Measurements from ENCODE around the gene SLCO2A1. TPM values are rescaled to one million over a fixed set of nuclear protein-coding genes. Genes with fewer than 3 reads are reported as not detected.

SLCO2A1 gene
- total RNA-seq, 2 donors from 2014 or later, result 26.3 to 34.8 TPM

- no peak for TF ChIP-seq CTCF (IDR thresholded peaks at IDR 0.05)
- no peak overlapping the region for H3K27ac ChIP-seq
- H3K9me3 ChIP-seq, result no peaks in the 10 kb centered on the region
- intact Hi-C loops (cut with DNase I), result no loop called here
- H3K4me1 ChIP-seq, result no peaks in the 10 kb centered on the region
- no peaks in the 10 kb centered on the region for H3K27me3 ChIP-seq
- DNase-seq, result no peak
- H3K9ac ChIP-seq (ENCODE audit: low read depth in 2 of 2, low read length in 2 of 2), result no peak overlapping the region
- no peak overlapping the region for H3K4me3 ChIP-seq
- no peaks in the 10 kb centered on the region for H3K36me3 ChIP-seq
These were observed 64.6 kb downstream of the SLCO2A1 start for GRCh38 chr3:133965013-133965570.

- intact Hi-C loops (cut with DNase I), result no loop called here
- peak; percentile 44 for TF ChIP-seq CTCF (IDR thresholded peaks at IDR 0.05)
- no peaks in the 10 kb centered on the region for H3K9me3 ChIP-seq
- H3K27ac ChIP-seq, result no peak overlapping the region
- no peak for DNase-seq
- H3K4me1 ChIP-seq, result no peaks in the 10 kb centered on the region
- no peak overlapping the region for H3K4me3 ChIP-seq
- no peaks in the 10 kb centered on the region for H3K27me3 ChIP-seq
- no peaks in the 10 kb centered on the region for H3K36me3 ChIP-seq
- H3K9ac ChIP-seq (ENCODE audit: low read depth in 2 of 2, low read length in 2 of 2), result no peak overlapping the region
These were observed 65.2 kb downstream of the SLCO2A1 start for GRCh38 chr3:133964547-133964946.

GRCh38 chr3:133963657-133964396, 65.9 kb downstream of the SLCO2A1 start:
- H3K36me3 ChIP-seq, result no peaks in the 10 kb centered on the region
- no peak overlapping the region for H3K9ac ChIP-seq (ENCODE audit: low read depth in 2 of 2, low read length in 2 of 2)
- H3K4me3 ChIP-seq, result no peak overlapping the region
- H3K27me3 ChIP-seq, result no peaks in the 10 kb centered on the region
- TF ChIP-seq CTCF (IDR thresholded peaks at IDR 0.05), result no peak
- intact Hi-C loops (cut with DNase I), result no loop called here
- H3K27ac ChIP-seq, result no peak overlapping the region
- H3K4me1 ChIP-seq, result no peaks in the 10 kb centered on the region
- no peaks in the 10 kb centered on the region for H3K9me3 ChIP-seq
- no peak for DNase-seq

- Histone ChIP-seq H3K4me1 (no peaks in the 10 kb centered on the region), H3K27ac (no peak overlapping the region), H3K4me3 (no peak overlapping the region), H3K27me3 (no peaks in the 10 kb centered on the region), H3K9ac (ENCODE audit: low read depth in 2 of 2, low read length in 2 of 2) (no peak overlapping the region), H3K9me3 (no peaks in the 10 kb centered on the region), H3K36me3 (no peaks in the 10 kb centered on the region)
- no peak for DNase-seq
- intact Hi-C loops (cut with DNase I), result no loop called here
- TF ChIP-seq CTCF (IDR thresholded peaks at IDR 0.05), result no peak
These were observed 66.9 kb downstream of the SLCO2A1 start for GRCh38 chr3:133962849-133963248.

- intact Hi-C loops (cut with DNase I), result no loop called here
- no peaks in the 10 kb centered on the region for H3K4me1 ChIP-seq
- no peak for TF ChIP-seq CTCF (IDR thresholded peaks at IDR 0.05)
- no peak overlapping the region for H3K4me3 ChIP-seq
- H3K9me3 ChIP-seq, result no peaks in the 10 kb centered on the region
- H3K27ac ChIP-seq, result no peak overlapping the region
- H3K36me3 ChIP-seq, result no peaks in the 10 kb centered on the region
- no peaks in the 10 kb centered on the region for H3K27me3 ChIP-seq
- no peak overlapping the region for H3K9ac ChIP-seq (ENCODE audit: low read depth in 2 of 2, low read length in 2 of 2)
- no peak for DNase-seq
These were observed 71.5 kb downstream of the SLCO2A1 start for GRCh38 chr3:133958071-133958805.

Data from colonic mucosa (tissue), 4 donors.